ENCODE data around the gene PPP2R3A.
"Not testable (repeated sequence)": the region's sequence is repeated elsewhere in the genome, so short reads cannot be mapped to it uniquely, and the experiment has no call there.

The PPP2R3A gene

GRCh38 chr3:136105044-136105443 lies 139.5 kb downstream of the PPP2R3A start:
- DNase-seq: no peak

- DNase-seq: no peak
Measured at GRCh38 chr3:136106101-136106500, 140.6 kb downstream of the PPP2R3A start.

DNA sequence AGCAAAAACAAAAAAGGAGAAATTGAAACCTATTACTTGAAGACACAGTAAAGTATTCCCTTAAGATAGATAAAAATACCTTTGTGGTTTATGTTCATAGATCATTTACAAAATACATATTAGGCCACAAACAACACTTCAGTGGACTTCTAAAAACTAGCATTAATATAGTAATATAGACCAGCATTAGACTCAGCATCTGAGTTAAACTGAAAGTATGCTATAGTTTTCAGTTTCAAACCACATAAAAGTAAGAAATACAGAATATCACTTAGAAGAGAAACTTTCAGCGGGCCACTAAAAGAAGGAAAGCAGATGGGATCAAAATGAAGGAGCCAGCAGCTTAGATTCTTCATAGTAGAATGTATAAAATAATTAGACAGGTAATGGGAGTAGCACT lies 144.0 kb downstream of the PPP2R3A start:
- DNase-seq: no peak

- DNase-seq: no peak
Measured at GRCh38 chr3:136110481-136110880, 145.0 kb downstream of the PPP2R3A start.

DNA sequence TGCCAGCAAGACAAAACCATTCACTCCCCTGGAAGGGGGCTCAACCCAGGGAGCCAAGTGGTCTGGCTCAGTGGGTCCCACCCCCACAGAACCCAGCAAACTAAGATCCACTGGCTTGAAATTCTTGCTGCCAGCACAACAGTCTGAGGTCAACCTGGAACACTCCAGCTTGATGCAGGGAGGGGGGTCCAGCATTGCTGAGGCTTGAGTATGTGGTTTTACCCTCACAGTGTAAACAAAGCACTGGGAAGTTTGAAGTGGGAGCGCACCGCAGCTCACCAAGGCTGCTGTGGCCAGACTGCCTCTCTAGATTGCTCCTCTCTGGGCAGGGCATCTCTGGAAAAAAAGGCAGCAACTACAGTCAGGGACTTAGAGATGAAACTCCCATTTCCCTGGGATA lies 148.9 kb downstream of the PPP2R3A start:
- DNase-seq: no peak

GRCh38 chr3:136119332-136119731 lies 153.8 kb downstream of the PPP2R3A start:
- not testable (repeated sequence) for DNase-seq

DNA sequence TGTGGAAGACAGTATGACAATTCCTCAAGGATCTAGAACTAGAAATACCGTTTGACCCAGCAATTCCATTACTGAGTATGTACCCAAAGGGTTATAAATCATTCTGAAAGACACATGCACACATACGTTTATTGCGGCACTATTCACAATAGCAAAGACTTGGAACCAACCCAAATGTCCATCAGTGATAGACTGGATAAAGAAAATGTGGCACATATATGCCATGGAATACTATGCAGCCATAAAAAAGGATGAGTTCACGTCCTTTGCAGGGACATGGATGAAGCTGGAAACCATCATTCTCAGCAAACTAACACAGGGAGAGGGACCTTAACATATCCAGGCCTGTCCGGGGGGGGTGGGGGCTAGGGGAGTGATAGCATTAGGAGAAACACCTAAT lies 154.3 kb downstream of the PPP2R3A start:
- not testable (repeated sequence) for DNase-seq

- DNase-seq: no peak
Measured at GRCh38 chr3:136120373-136121348, 155.1 kb downstream of the PPP2R3A start.

DNA sequence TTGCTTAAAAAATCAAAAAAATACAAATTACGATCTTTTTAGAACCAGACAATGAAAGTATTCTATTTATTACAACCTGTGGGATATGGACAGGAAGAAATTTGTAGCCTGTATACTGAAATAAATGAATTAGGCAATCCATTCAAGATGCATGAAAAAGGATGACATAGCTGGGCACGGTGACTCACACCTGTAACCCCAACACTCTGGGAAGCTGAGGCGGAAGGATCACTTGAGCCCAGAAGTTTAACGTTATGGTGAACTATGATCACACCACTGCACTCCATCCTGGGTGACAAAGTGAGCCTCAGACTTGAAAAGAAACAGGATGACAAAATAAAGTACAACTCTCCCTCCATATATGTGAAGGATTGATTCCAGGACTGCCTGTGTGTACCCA lies 156.5 kb downstream of the PPP2R3A start:
- no peak for DNase-seq

GRCh38 chr3:136131647-136132046 lies 166.1 kb downstream of the PPP2R3A start:
- not testable (repeated sequence) for DNase-seq

DNA sequence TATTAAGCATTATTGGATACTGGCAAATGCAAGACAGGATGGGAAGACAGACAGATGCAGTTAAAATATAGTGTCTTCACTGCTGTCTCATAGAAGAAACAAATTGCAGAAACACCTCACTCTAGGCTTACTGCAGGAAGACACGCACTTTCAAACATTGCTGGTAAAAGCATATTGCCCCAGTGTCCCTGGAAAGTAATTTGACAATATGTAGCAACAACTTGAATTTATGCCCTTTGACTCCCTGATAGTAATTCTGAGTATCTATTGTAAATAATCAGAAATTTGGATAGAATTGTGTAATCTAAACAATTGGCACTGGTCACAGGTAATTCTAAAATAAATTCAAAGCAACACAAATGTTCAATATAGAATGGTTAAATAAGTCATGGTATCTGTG lies 168.6 kb downstream of the PPP2R3A start:
- DNase-seq: no peak

DNA sequence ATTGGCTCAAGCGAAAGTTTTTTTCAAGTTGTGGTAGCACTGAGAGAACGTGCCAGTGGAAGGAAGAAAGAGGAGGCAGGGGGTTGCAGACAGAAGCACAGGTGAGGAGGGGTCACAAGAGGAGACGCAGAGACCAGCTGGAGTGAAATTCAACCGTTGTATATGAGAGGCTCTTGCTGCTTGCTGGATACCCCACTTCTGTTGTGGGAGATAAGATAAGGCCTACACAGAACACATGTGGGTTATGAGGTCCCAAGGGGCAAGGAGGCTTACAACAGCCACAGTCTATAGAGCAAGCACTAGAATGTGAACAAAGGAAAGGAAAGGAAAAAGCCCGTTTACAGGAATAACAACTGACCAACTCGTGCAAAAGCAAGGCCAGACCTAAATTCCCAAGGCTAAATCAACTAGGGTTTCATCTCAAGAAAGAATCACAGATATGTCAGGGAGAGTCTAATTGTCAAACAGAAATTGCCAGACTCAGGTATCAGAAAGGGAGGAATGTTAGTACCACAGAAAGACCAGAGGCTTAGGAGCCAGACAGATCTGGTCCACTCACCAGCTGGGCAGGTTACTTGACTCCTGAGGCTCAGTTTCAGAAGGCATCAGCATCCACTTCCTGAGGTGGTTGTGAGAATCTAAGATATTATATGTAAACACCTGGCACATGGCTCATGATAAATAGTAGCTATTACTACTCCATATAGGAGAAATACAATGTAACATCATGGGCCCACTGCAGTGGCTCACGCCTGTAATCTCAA lies 169.7 kb downstream of the PPP2R3A start:
- DNase-seq: no peak

DNA sequence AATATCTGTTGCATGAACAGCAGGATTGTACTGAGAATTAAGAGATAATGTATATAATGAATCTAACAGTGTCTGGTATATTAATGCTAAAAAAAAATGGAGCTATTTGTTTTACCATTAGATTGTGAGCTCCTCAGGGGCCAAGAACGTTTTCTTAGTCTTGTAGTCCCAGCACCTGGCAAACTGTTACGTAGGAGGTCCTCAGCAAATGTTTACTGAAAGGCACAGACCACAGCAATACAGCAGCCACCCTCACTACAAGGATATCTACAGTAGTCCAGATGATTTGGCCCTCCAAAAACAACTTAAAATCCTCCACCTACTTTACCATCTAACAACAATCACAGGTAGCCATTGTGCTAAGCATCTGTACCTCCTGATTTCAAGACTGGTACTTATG lies 170.9 kb downstream of the PPP2R3A start:
- no peak for DNase-seq

- no peak for DNase-seq
Measured at GRCh38 chr3:136141291-136141785, 175.8 kb downstream of the PPP2R3A start.

DNA sequence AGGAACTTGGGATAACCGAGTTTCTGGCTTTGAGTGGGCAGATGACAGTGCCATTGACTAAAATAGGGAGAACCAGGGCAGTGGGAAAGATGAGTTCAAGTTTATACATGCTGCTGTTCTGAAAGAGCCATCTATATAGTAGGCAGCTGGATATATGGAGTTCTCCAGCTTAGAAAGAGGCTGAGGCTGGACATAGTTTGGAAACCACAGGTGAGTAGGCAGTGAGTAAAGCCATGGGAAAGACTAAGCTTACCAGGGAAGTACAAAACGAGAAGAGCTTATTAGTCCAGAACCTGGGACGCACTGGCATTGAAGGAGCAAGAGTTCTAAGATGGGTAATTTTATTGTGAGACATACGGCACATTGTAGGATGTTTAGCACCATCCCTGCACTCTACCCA lies 176.4 kb downstream of the PPP2R3A start:
- DNase-seq: no peak

- DNase-seq: no peak
Measured at GRCh38 chr3:136142592-136142991, 177.1 kb downstream of the PPP2R3A start.

DNA sequence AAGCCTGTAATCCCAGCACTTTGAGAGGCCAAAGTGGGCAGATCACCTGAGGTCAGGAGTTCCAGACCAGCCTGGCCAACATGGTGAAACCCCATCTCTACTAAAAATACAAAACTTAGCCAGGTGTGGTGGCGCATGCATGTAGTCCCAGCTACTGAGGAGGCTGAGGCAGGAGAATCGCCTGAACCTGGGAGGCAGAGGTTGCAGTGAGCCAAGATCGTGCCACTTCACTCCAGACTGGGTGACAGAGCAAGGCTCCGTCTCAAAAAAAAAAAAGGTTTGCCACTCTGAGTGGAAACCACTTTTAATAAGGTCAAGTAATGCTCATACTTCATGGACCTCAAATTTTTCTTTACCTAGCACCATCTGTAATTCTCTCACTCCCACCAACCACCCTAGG lies 178.9 kb downstream of the PPP2R3A start:
- not testable (repeated sequence) for DNase-seq

DNA sequence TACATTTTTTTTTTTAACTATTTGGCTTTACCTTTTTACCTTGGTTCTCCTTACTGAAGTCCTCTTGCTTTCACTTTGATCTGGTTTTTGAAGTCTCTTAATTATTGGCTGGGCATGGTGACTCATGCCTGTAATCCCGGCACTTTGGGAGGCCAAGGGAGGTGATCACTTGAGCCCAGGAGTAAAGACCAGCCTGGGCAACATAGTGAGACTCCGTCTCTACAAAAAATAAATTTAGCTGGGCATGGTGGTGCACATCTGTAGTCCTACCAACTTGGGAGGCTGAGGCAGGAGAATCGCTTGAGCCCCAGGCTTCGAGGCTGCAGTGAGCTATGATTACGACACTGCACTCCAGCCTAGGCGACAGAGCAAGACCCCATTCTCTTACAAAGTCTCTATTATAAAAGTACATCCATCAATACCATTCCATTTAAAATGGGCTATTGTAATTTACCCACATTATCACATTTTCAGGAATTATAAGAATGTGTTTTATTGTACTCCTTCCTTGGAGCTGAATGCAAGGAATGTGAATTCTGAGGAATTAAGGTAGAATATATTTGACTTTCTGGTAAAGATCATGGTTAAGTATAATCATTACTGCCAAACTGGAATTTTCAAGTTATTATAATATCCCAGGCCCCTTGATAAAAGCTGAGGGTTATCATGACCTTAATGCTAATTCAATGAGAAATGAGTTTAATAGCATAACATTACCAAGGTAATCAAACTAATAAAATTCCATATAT lies 181.6 kb downstream of the PPP2R3A start:
- DNase-seq: no peak

GRCh38 chr3:136149667-136150066 lies 184.1 kb downstream of the PPP2R3A start:
- no peak for DNase-seq

GRCh38 chr3:136151219-136151618 lies 185.7 kb downstream of the PPP2R3A start:
- DNase-seq: no peak

- DNase-seq: no peak
Measured at GRCh38 chr3:136152176-136152843, 186.8 kb downstream of the PPP2R3A start.

GRCh38 chr3:136152963-136153362 lies 187.4 kb downstream of the PPP2R3A start:
- DNase-seq: no peak
